ENCODE measurements around the gene NOS1AP. TPM values are rescaled to one million over a fixed set of nuclear protein-coding genes. Genes with fewer than 3 reads are reported as not detected.

Gene NOS1AP
- total and polyA plus RNA-seq, 2 experiments from 2014 or later = 5.8 to 6.6 TPM

- TF ChIP-seq ZNF462 (CRISPR knock-in tag; IDR thresholded peaks at IDR 0.05) = no peak
- no peak for TF ChIP-seq CTCF (conservative IDR thresholded peaks at IDR 0.05; ENCODE audit: low read depth in 2 of 2)
These were observed 29.5 kb upstream of the NOS1AP start (continued) for GRCh38 chr1:162040001-162040400.

- no peak overlapping the region for H3K4me2 ChIP-seq
- no peaks in the 10 kb centered on the region for H3K27me3 ChIP-seq (ENCODE audit: insufficient read depth)
- no peaks in the 10 kb centered on the region for H3K36me3 ChIP-seq (ENCODE audit: insufficient read depth)
- H3K4me1 ChIP-seq (ENCODE audit: insufficient read depth) = no peaks in the 10 kb centered on the region
- no peak overlapping the region for H3K27ac ChIP-seq (ENCODE audit: low read depth)
- Mint-ChIP-seq H3K9me3 (peaks cover 4% of the 10 kb centered on the region; the same call in 2 of the 3 replicates), H3K27ac (peak overlapping the region; percentile 26; the same call in 1 of the 2 replicates), H3K4me3 (no peak overlapping the region), H3K36me3 (ENCODE audit: low read depth) (no peaks in the 10 kb centered on the region), H3K27me3 (ENCODE audit: insufficient read depth, low read depth, poor library complexity) (no peaks in the 10 kb centered on the region), H3K4me1 (peaks cover 4% of the 10 kb centered on the region; the same call in 2 of the 3 replicates)
- peak; percentile 75 for ATAC-seq
- H2AFZ ChIP-seq = peak overlapping the region; percentile 20; the same call in 1 of the 2 replicates
- no peaks in the 10 kb centered on the region for H3F3A ChIP-seq (replicated peaks; ENCODE audit: low read depth)
- H4K20me1 ChIP-seq (replicated peaks; ENCODE audit: insufficient read depth) = no peaks in the 10 kb centered on the region
- peak; percentile 63 for DNase-seq (ENCODE audit: low spot score)
- H3K79me2 ChIP-seq (replicated peaks; ENCODE audit: insufficient read depth) = no peaks in the 10 kb centered on the region
- no peak overlapping the region for H3K4me3 ChIP-seq
- H3K9me2 ChIP-seq (ENCODE audit: insufficient read depth) = no peaks in the 10 kb centered on the region
- TF ChIP-seq ZNF114 (CRISPR knock-in tag; IDR thresholded peaks at IDR 0.05) = no peak
- TF ChIP-seq CREB1 (CRISPR knock-in tag; IDR thresholded peaks at IDR 0.05; ENCODE audit: low read depth) = no peak
- TF ChIP-seq CTCF (conservative IDR thresholded peaks at IDR 0.05; ENCODE audit: low read depth in 2 of 2) = peak; percentile 68 to 72
- no peak for TF ChIP-seq REST (IDR thresholded peaks at IDR 0.05; ENCODE audit: unreplicated experiment)
These were observed 28.8 kb upstream of the NOS1AP start for GRCh38 chr1:162040657-162041056.
